DND-41 (cell line): Measurements from ENCODE around the gene PCNX2.

Experiments
- ATAC-seq: fragments of 200-7000 bp; cut with Tn5 transposase; 3 replicates; pipeline ENCODE4 v1.9.1; 2021; ENCODE audit warnings: low read depth; ENCODE audit not compliant: insufficient read depth
- DNase-seq: peaks from one replicate; pipeline ENCODE4 v3.0.0-alpha.2; 2020
- H2AFZ ChIP-seq: 2 replicates; pipeline ENCODE4 v1.6.0; 2012; ENCODE audit warnings: low read depth, low read length
- H3K27ac ChIP-seq: 2 replicates; pipeline ENCODE4 v1.5.1; 2012; ENCODE audit warnings: low read length, inconsistent platforms
- H3K27me3 ChIP-seq: fragments of 200-600 bp; sonication (generic); 2 replicates; pipeline ENCODE4 v1.6.0; 2012; ENCODE audit warnings: low read length, mild to moderate bottlenecking, inconsistent platforms; ENCODE audit not compliant: insufficient read depth, poor library complexity
- H3K36me3 ChIP-seq: 2 replicates; pipeline ENCODE4 v1.5.1; 2012; ENCODE audit warnings: low read length, inconsistent platforms; ENCODE audit not compliant: insufficient read depth
- H3K4me1 ChIP-seq: 2 replicates; pipeline ENCODE4 v1.5.1; 2012; ENCODE audit warnings: mild to moderate bottlenecking, low read length; ENCODE audit not compliant: insufficient read depth
- H3K4me2 ChIP-seq: 2 replicates; pipeline ENCODE4 v1.6.0; 2012; ENCODE audit warnings: mild to moderate bottlenecking, moderate library complexity, low read length, inconsistent platforms; ENCODE audit not compliant: insufficient read depth
- H3K4me3 ChIP-seq, 2 experiments: fragments of 200-600 bp in 1 of 2; shearing (Covaris generic) in 1 of 2; 2 replicates each; pipeline ENCODE4 v1.5.1; 2012 to 2016; ENCODE audit warnings: inconsistent platforms in 2 of 2, low read length in 2 of 2, mild to moderate bottlenecking in 2 of 2, low read depth in 1 of 2, moderate library complexity in 1 of 2
- H3K79me2 ChIP-seq: 2 replicates; pipeline ENCODE4 v1.6.0; 2012; ENCODE audit warnings: low read length, inconsistent platforms; ENCODE audit not compliant: insufficient read depth
- H3K9ac ChIP-seq: 2 replicates; pipeline ENCODE4 v1.6.0; 2012; ENCODE audit warnings: low read depth, mild to moderate bottlenecking, inconsistent platforms, low read length, moderate library complexity
- H3K9me3 ChIP-seq: 2 replicates; pipeline ENCODE4 v1.5.1; 2012; ENCODE audit warnings: low read length, moderate library complexity, mild to moderate bottlenecking, inconsistent platforms; ENCODE audit not compliant: insufficient read depth, severe bottlenecking
- H4K20me1 ChIP-seq: 2 replicates; pipeline ENCODE4 v1.6.0; 2012; ENCODE audit warnings: low read length; ENCODE audit not compliant: insufficient read depth
- EZH2 ChIP-seq: IDR thresholded peaks from 3 replicates; pipeline ENCODE4 v1.6.1; 2012; ENCODE audit warnings: borderline replicate concordance, low read depth, mild to moderate bottlenecking, moderate library complexity, low read length, inconsistent platforms; ENCODE audit not compliant: severe bottlenecking
- TF ChIP-seq, protein P1 (sequence below): IDR thresholded peaks from 2 replicates; pipeline ENCODE4 v1.5.1; 2012; ENCODE audit warnings: borderline replicate concordance, low read length, moderate library complexity, mild to moderate bottlenecking; ENCODE audit not compliant: poor library complexity, severe bottlenecking; ENCODE audit errors: extremely low read depth

Gene PCNX2

DNA sequence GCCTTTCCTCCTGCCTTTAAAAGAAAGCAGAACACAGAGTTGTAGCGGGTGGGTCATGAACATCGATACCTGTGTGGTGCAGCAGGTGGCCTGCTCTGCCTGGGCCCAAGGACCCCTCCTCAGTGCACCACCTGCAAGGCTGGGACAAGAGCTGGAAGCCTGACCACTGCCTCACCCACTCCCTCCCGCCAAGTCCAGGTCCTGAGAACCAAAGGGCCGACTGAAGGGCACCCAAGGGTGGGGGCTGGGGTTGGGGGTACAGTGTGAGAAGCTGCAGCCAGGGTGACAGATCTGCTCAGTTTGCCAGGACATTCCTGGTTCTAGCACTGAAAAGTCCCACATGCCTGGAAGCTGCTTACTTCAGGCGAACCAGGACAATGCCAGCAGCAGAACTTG, 309.0 kb downstream of the PCNX2 start:
- Histone ChIP-seq H3K79me2 (no peaks in the 10 kb centered on the region), H4K20me1 (no peaks in the 10 kb centered on the region), H3K9me3 (no peaks in the 10 kb centered on the region), H3K4me3 (no peak overlapping the region), H2AFZ (no peak overlapping the region), H3K27ac (no peak overlapping the region), H3K4me1 (peaks cover 7% of the 10 kb centered on the region), H3K36me3 (peaks cover 9% of the 10 kb centered on the region), H3K4me2 (no peak overlapping the region), H3K9ac (no peak overlapping the region; the same call in 1 of the 2 replicates), H3K27me3 (no peaks in the 10 kb centered on the region)
- no peak for DNase-seq
- TF ChIP-seq EZH2, result no peak
- TF ChIP-seq, protein P1, sequence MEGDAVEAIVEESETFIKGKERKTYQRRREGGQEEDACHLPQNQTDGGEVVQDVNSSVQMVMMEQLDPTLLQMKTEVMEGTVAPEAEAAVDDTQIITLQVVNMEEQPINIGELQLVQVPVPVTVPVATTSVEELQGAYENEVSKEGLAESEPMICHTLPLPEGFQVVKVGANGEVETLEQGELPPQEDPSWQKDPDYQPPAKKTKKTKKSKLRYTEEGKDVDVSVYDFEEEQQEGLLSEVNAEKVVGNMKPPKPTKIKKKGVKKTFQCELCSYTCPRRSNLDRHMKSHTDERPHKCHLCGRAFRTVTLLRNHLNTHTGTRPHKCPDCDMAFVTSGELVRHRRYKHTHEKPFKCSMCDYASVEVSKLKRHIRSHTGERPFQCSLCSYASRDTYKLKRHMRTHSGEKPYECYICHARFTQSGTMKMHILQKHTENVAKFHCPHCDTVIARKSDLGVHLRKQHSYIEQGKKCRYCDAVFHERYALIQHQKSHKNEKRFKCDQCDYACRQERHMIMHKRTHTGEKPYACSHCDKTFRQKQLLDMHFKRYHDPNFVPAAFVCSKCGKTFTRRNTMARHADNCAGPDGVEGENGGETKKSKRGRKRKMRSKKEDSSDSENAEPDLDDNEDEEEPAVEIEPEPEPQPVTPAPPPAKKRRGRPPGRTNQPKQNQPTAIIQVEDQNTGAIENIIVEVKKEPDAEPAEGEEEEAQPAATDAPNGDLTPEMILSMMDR, result no peak
- ATAC-seq, result no peak

DNA sequence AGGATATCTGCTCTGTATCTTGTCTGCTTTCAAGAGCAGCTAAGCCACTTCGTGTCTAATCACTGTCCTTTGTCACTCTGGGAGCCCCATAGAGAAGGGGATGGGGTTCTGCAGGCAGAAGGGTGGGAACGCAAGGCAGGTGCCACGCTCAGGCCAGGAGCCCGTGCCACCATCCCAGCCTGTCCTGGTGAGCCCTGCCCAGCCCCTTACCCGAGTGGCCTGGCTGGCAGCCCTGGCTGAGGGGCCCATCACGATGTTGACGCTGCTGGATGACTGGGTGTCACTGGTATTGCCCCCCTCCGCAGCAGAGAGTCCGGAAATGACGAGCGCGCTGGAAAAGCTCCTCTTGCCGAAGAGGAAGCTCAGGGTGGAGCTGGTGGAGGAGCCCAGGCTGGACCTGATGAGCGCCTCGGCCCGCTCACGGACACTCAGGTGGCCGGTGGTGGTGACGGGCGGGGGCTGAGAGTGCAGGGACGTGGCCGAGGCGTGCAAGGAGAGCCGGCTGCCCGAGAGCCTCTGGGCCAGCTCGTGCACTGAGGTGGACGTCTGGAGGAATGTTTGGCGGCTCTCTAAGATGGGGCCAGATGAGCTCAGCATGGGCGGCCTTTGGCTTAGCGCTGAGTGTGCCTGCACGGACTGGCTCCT, 309.5 kb downstream of the PCNX2 start:
- H3K9ac ChIP-seq, result no peak overlapping the region
- ATAC-seq (no peak), DNase-seq (no peak)
- no peaks in the 10 kb centered on the region for H3K27me3 ChIP-seq
- TF ChIP-seq EZH2, result no peak
- TF ChIP-seq, protein P1, result no peak
- H3K27ac ChIP-seq, result no peak overlapping the region
- H3K36me3 ChIP-seq, result peaks cover 9% of the 10 kb centered on the region
- no peaks in the 10 kb centered on the region for H3K79me2 ChIP-seq
- no peak overlapping the region for H3K4me3 ChIP-seq
- H3K9me3 ChIP-seq, result no peaks in the 10 kb centered on the region
- peaks cover 7% of the 10 kb centered on the region for H3K4me1 ChIP-seq
- no peak overlapping the region for H2AFZ ChIP-seq
- H3K4me2 ChIP-seq, result no peak overlapping the region
- no peaks in the 10 kb centered on the region for H4K20me1 ChIP-seq

- H3K36me3 ChIP-seq, result peaks cover 10% of the 10 kb centered on the region
- H3K27ac ChIP-seq, result no peak overlapping the region
- no peak for TF ChIP-seq EZH2
- TF ChIP-seq, protein P1, result no peak
Observed at GRCh38 chr1:232984577-232985425, 310.7 kb downstream of the PCNX2 start.

More at GRCh38 chr1:232984577-232985425, 310.7 kb downstream of the PCNX2 start:
- Histone ChIP-seq H3K4me1 (no peaks in the 10 kb centered on the region), H3K4me3 (no peak overlapping the region), H3K4me2 (no peak overlapping the region), H4K20me1 (no peaks in the 10 kb centered on the region), H3K9me3 (no peaks in the 10 kb centered on the region), H3K9ac (no peak overlapping the region), H3K27me3 (no peaks in the 10 kb centered on the region), H2AFZ (no peak overlapping the region), H3K79me2 (no peaks in the 10 kb centered on the region)
- ATAC-seq, result no peak
- DNase-seq, result no peak
